Stimulated activated CD4-positive, alpha-beta T cell treated with anti-CD3 and anti-CD28 coated beads, Interleukin-12 subunit alpha, Interleukin-12 subunit beta, amount 100 ng/mL, for 48 hours (primary cell): Measurements from ENCODE around the gene AWAT2.

Source experiments
- DNase-seq, 3 donors: peaks; one replicate each; pipeline ENCODE4 v3.0.0-alpha.2; 2020; ENCODE audit warnings: low read depth in 2 of 3, low spot score in 1 of 3

AWAT2 gene, protein sequence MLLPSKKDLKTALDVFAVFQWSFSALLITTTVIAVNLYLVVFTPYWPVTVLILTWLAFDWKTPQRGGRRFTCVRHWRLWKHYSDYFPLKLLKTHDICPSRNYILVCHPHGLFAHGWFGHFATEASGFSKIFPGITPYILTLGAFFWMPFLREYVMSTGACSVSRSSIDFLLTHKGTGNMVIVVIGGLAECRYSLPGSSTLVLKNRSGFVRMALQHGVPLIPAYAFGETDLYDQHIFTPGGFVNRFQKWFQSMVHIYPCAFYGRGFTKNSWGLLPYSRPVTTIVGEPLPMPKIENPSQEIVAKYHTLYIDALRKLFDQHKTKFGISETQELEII

DNA sequence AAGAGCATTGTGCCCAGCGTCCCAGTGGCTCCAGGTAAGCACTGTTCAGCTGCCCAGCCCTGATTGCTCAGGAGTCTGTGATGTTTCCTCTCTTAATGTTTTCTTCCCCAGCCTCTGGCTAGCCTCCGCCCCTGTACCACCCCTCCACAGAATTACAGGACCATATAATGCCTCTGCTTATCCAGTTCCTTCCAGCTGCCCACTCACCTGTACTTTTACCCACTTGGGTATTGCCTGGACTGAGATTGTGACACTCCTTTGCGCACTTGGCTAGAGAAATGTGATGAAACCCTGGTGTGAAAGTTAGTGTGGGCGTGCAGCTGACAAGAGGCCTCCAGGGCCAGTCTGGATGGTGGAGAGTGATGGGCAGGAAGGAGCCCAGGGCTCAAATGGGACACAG, at the start of gene AWAT2:
AWAT2 (minus strand) TSS at position 14 of the 400 bp plus-strand sequence; CDS start at position 8, 6 bp downstream.
- DNase-seq = no peak

DNA sequence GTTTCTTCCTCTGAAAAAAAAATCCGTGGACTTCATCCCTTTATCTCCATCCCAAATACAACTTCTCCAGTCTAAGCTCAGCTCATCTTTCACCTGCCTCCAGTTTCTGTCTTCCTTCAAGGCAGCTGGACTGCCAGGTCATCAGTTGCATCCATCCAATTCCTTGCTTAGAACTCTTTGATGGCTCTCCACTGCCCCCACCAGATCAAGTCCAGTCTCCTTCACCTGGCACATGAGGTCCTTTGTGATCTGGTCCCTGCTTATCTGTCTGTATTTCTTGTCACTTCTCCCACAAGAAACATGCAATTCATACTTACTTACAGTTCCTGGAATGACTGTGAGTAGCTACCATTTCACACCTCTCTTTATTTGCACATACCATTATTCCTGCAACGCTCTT, 46.3 kb upstream of the AWAT2 start:
- DNase-seq = no peak

DNA sequence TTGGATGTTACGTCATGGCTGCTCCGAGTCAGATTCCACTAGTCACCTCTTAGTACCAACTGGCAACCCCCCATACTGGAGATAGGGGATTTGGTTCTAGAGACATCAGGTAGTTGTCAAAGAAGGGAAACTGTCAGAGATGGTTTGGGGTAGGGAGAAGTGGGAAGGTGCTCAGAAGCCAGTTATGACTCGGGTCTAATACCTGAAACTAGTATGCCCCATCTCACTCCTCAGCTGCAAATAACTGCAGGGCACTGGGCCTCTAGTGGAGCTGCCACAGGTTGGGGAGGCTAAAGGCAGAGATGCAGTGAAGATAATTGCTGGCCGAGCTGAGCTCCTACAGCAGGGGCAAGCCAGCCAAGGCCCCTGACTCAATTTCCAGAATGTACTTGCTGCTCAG, 42.5 kb upstream of the AWAT2 start:
- no peak for DNase-seq

DNA sequence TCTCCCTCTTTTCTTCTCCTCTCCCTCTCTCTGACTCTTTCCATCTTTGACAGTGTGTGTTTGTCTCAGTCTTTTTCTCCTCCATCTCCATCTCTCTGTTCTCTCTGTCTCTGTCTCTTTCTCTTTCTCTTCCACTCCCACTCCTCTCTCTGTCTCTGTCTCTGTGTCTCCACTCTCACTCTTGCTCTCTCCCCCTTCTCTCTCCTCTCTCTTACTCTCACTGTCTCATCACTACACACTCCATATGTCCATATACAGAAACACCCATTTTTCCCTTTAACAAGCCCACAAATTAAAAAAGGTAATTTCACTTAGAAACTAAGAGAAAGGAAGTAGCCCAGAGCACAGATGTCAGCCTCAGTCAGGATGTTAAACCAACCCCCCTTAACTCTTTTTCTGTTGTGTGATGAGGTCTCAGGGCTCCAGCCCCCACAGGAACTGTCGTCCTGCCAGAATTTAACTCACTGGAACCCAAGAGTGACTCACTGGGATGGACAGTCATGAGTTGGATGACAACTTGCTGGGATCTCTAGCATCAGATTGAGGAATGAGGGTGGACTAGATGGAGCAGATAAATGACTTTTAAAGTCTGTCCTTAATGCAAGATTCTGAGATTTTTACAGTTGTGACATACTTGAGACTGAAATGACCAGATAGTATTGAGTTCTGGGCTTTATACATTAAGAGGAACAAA, 40.0 kb upstream of the AWAT2 start:
- DNase-seq = no peak

DNA sequence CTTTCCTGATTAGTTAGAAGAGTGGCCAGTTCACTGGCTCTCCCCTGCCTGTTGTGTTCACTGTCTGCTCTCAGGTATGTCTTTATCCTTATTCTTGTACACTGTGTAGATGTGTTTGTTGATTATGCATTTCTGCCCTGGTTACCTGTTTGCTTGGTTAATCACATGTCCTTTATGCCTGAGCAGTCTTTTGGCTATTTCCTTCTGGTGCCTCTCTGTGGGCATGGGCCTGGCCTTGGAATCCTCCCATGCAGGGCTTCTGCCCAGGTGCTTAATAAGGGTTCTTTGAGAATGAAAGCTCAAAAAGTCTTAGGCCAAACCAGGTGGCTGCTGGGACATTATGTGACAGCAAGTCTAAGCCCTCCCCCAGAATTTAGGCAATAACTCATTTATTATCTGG, 39.0 kb upstream of the AWAT2 start:
- no peak for DNase-seq

DNA sequence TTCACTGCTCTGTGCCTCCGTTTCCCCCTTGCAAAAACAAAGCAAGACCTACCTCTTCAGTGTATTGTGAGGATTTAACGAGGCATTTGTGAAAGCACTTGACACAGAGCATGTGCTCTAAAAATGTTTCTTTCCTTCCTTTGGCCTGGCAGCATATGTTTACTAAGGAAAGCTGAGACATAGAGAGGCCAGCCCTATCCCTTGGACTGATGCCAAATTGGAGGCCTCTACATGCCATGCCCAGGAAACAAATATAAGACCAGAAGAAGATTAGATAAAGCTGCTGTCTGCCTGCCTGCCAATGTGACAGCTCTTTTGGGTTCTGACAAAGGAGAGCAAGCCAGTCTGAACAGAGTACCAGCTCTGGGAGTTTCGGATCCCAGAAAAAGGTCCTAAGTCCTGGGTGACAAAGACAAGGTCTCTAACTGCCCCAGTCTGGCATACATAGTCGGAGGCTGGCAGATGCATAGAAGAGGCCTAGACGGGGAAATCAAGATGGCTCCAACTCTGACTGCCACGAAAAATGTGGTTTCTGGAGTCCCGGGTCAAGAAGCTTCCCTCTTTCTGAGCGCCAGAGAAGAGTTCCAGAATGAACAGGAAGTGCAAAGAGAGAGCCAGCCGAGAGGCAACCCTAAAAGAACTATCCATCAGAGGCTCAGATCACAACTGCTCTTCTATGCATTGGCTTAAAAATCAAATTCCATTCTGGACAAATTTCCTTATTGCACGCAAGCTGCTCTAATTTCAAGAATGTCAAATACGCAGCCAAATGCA, 38.3 kb upstream of the AWAT2 start:
- DNase-seq = no peak

DNA sequence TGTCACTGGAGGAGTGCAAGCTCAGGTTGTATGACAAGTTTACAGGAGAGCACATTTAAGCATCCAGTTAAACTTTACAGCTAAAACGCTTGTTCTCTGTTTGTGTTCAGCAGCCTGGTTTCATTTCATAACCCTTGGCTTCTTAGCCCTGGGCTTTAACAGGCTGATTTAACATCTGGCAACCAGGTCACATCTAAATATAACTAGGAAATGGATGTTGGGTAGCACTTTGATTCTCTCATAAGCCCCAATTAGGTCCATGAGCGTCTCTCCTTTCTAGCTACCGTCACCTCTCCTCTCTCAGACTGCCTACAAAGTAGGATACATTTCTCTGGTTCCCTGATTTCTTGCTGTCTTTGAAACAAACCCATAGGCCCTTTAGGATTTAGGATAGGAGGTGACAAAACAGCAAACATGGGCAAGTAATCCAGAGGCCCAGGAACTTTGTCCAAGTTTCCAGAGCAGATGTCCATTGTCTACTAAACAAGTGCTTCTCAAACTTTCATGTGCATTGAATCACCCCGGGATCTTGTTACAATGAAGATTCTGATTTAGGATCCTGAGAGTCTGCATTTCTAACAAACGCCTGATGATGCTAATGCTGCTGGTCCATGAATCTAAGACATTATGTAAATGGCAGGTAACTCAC, 35.0 kb upstream of the AWAT2 start:
- DNase-seq = no peak

DNA sequence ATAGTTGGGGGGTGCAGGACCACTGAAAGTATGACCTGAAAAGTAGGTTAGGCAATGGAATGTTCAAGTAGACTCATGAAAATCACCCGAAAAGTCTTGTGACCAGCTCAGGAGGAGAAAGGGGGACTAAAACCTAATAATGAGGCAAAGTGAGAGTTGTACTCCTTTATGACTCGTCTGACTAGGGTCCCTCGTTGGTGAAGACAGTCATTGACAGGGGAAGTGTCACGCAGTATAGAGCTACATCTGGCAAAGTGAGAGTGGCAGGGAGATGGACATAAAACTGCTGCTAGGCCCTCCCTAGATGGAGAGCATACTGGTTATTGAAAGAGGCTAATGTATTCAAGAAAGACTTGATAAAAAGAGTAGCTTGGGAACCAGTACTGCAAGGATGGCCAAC, 33.0 kb upstream of the AWAT2 start:
- no peak for DNase-seq

DNA sequence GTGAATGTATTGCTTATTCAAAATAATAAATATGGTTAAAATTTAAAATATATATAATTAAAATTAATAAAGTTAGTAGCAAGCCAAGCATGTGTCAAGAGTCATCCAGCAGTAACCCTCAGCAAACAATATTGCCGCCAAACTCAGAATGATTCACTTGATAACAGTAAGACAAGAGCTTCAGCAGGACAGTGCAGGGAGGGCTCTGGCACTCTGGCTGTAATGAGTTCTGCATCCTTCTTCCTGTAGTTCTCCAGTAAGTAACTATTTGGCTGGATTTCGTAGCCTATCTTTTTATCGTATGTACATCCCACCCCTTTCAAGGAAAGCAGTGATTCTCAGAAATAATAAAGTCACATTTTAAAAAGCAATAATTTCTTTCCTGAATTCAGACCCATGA, 30.1 kb upstream of the AWAT2 start:
- no peak for DNase-seq

DNA sequence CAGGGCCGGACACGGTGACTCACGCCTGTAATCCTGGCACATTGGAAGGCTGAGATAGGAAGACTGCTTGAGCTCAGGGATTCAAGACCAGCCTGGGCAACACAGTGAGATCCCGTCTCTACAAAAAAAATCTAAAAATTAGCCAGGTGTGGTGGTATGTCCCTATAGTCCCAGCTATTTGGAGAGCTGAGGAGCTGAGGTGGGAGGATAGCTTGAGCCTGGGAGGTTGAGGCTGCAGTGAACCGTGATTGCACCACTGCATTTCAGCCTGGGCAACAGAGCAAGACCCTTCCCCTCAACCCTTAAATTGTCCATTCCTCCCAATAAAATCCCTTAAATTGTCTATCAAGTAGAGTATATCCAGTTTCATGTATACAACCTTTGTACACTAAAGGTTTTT, 29.6 kb upstream of the AWAT2 start:
- DNase-seq = no peak

DNA sequence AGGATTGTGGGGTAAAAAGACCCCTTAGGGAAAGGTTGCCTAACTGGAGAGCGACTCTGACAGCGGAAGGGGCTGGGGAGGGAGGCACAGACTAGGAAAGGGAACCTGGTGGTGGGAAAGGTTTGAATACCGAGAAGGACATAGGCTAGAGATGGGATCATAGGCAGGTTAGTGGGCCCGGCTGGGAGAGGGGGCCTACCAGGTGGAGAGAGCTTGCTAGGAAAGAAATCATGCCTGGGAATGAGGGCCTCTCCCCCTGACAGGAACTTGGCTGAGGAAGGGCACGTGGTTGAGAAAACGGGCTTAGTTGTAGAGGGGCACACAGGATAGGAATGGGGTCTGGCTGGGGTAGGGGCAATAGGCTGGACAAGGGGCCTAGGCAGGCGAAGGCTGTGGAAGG, 16.9 kb upstream of the AWAT2 start:
- no peak for DNase-seq

DNA sequence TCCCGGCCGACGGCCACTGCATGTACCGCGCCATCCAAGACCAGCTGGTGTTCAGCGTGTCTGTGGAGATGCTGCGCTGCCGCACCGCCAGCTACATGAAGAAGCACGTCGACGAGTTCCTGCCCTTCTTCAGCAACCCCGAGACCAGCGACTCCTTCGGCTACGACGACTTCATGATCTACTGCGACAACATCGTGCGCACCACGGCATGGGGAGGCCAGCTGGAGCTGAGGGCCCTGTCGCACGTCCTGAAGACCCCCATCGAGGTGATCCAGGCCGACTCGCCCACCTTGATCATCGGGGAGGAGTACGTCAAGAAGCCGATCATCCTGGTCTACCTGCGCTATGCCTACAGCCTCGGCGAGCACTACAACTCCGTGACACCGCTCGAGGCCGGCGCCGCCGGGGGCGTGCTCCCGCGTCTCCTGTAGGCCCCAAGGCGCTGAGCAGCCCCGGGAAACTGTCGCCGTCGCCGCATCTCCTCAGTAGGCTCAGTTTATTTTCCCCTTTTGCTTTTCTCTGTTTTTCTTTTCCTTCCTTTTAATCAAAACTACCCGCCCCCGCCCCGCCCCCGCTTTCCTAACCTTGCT, 13.3 kb upstream of the AWAT2 start:
- DNase-seq = no peak

DNA sequence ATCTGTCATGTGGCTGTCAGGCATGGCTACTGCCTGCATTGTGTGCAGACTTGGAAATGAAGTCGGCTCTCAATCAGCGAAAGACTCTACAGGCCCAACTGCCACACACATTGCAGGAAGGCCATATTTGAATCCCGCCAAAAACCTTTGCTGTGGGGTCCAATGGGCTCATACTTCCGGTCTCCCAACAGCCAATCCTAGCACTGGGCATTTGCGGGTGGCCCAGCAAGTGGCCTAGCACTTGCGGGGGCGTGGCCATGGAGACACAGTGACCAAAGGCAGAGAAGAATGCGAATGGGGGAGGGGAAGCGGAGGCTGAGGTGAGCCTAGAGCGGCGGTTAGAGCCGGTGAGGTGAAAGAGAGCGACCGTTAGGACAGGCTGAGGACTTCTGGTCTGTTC, 12.3 kb upstream of the AWAT2 start, which contains the start of gene OTUD6A:
OTUD6A (plus strand) TSS at position 382 of the 400 bp plus-strand sequence. CDS start 68 bp downstream, outside the sequence.
- no peak for DNase-seq

DNA sequence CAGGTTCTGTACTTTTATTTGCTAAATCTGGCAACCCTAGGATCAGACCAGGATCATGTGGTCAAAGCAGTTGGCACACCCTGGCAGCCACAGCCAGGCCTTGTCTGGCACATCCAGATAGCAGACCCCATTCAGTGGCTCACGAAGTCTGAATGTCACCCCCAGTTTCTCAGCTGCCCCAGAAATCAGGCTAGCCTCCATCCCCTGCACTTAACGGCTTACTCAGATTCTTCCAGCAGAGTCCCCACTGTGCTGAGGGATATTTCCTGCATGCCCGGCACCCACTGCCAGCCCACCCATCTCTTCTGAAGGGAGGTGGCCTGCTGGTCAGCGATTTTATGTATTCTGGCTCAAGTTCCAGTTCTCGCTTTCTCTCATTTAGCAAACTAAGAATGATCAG, 4.7 kb upstream of the AWAT2 start:
- no peak for DNase-seq

DNA sequence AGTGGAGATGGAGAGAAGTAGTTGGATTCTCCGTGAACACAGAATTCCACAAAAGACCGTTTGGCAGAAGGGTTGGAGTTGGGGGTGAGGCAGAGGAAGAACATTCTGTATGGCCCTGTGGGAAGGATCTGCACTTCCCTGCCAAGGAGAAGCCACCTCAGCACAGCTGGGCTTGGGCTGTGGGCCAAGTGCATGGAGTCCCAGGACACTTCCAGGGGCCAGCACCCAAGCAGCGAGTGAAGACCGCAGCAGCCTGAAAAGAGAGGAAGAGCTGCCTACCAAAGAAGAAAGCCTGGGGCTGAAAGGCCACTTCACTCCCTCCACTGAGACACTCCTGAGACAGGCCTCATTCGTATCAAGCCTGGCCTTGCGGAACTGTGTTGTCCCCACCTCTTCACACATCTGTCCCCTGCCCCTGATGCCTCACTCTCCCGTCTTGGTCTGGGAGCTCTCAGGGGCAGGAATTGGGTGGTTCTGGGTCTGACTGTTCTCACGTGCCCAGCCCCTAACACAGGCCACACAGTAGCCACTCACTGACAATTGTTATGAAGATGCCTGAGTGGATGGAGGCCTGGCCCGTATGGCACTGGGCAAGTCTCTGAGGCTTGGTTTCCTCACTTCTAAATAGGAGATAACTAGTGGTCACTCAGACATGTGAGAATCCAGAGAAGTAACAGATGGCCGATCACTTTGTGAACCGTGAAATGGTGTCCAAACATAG, 3.3 kb upstream of the AWAT2 start:
- DNase-seq = no peak

DNA sequence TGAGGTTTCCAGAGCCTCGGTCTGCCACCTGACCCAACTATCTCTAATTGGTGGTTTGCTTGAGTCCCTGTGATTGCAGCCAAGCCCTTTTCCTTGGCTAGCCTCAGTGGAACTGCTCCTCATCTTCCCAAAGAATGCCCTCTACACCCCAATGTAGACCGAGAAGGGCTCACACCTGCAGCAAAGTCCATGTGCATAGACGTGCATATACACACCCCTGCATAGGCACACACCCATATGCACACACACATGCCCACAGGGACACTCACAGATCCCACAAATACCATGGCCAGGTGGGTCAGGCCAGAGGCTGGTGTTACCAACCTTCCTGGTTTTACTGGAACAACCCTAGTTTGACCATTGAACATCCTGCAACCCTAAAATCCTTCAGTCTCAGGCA, 332 bp downstream of the AWAT2 start:
- DNase-seq = no peak

DNA sequence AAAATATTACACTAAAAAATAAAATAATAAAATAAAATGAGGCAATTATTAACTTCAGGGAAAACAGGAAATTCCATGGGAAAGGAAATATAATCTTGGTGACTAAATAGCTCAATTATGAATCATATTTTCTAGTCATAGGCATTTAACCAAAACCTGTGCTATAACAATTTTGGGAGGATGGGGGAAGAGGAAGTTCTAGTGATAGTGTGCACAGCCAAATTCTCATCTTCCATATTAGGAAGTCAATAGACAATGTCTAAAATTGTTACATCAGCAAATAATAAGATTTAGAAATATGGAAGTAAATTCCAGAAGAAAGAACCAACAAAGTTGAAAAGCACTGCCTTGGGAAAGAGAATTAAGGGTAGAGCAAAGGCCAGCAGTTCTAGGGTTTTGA, 2.8 kb downstream of the AWAT2 start:
- DNase-seq = no peak

DNA sequence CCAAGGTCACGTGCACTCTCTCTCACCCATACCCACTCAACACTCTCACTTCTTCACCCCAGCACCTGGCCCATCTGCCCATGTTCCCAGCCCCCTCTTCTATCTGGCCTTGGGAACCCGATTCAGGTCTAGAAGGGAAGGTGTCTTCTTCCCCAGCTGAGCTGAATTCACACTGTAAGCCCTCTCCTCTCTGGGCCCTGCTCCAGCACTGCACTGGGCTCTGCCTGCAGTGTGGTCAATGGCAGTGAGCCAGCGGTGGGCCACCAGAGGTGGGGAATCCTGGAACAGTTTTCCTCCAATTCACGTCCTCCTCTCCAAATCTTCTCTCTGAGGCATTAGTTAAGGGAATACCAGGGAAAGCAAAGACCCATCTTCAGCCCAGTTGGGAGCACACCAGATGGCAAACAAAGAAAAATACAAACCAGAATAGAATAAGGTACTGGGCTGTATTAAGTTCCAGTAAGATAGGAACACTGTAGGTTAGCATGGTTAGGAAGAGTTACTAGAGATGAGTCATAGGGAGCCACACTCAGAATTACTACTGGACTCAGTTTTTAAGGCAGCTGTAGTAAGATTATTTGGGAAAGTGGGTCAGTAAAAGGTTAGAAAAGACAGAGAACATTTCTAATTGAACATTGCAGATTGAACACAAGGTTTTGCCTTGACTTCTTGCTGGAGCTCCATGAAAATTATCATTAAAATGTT, 5.0 kb downstream of the AWAT2 start:
- no peak for DNase-seq

DNA sequence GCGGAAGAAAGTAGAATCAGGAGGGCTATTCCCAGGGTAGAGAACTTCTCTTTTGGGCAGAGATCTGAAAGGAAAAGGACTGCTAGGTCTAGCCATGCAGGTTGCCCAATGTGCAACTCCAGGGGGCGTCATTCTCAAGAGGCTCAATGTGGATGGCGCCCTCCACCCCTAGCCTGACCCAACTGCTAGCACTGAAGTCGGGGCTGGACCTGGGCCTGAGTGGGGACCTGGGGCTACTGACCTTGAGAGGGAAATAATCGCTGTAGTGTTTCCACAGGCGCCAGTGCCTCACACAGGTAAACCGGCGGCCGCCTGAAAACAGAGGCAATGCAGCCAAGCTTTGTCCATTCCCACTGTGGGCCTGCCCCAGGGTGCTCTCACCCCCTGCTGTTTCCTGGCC, 6.1 kb downstream of the AWAT2 start:
- DNase-seq = no peak
